Neutrophil (primary cell): ENCODE measurements around the gene TAB2.

Source experiments
- H3K27ac ChIP-seq: fragments of 200-600 bp; sonication (generic); 2 replicates; pipeline ENCODE4 v1.5.1; 2016; ENCODE audit warnings: mild to moderate bottlenecking, moderate library complexity
- H3K27me3 ChIP-seq: fragments of 200-600 bp; sonication (generic); 2 replicates; pipeline ENCODE4 v1.6.0; 2016; ENCODE audit warnings: mild to moderate bottlenecking
- H3K36me3 ChIP-seq: fragments of 200-600 bp; sonication (generic); 2 replicates; pipeline ENCODE4 v1.5.1; 2017
- H3K4me1 ChIP-seq, 2 experiments: fragments of 200-600 bp in 1 of 2; sonication (generic) in 1 of 2; 1 replicate in 1 of 2; 2 replicates in 1 of 2; pipeline versions ENCODE4 v1.5.1 to v1.6.1; 2013 to 2016; ENCODE audit warnings: low read depth in 1 of 2, low read length in 1 of 2, mild to moderate bottlenecking in 1 of 2, moderate library complexity in 1 of 2; ENCODE audit not compliant: control insufficient read depth in 1 of 2, insufficient read depth in 1 of 2
- H3K4me3 ChIP-seq, 2 experiments: fragments of 200-600 bp in 1 of 2; sonication (generic) in 1 of 2; 1 replicate in 1 of 2; 2 replicates in 1 of 2; pipeline ENCODE4 v1.5.1; 2013 to 2016; ENCODE audit warnings: low read depth in 1 of 2, low read length in 1 of 2, mild to moderate bottlenecking in 1 of 2, moderate library complexity in 1 of 2
- H3K9me3 ChIP-seq: fragments of 200-600 bp; sonication (generic); 2 replicates; pipeline ENCODE4 v1.5.1; 2016
- TF ChIP-seq, protein P1 (sequence below): fragments of 200-600 bp; sonication (generic); IDR thresholded peaks from 2 replicates; pipeline ENCODE4 v1.5.1; 2016; ENCODE audit warnings: antibody characterized with exemption

Gene TAB2

GRCh38 chr6:149357726-149358538 is 40.4 kb downstream of the TAB2 start:
- Histone ChIP-seq H3K4me1 (peaks cover 27 to 32% of the 10 kb centered on the region in 2 experiments), H3K9me3 (no peaks in the 10 kb centered on the region), H3K27ac (peak overlapping the region; percentile 2), H3K36me3 (no peaks in the 10 kb centered on the region), H3K27me3 (no peaks in the 10 kb centered on the region), H3K4me3 (no peak overlapping the region)
- TF ChIP-seq, protein P1, sequence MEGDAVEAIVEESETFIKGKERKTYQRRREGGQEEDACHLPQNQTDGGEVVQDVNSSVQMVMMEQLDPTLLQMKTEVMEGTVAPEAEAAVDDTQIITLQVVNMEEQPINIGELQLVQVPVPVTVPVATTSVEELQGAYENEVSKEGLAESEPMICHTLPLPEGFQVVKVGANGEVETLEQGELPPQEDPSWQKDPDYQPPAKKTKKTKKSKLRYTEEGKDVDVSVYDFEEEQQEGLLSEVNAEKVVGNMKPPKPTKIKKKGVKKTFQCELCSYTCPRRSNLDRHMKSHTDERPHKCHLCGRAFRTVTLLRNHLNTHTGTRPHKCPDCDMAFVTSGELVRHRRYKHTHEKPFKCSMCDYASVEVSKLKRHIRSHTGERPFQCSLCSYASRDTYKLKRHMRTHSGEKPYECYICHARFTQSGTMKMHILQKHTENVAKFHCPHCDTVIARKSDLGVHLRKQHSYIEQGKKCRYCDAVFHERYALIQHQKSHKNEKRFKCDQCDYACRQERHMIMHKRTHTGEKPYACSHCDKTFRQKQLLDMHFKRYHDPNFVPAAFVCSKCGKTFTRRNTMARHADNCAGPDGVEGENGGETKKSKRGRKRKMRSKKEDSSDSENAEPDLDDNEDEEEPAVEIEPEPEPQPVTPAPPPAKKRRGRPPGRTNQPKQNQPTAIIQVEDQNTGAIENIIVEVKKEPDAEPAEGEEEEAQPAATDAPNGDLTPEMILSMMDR = no peak

GRCh38 chr6:149359440-149359839 is 41.9 kb downstream of the TAB2 start:
- Histone ChIP-seq H3K9me3 (no peaks in the 10 kb centered on the region), H3K4me1 (peaks cover 27 to 32% of the 10 kb centered on the region in 2 experiments), H3K27me3 (no peaks in the 10 kb centered on the region), H3K36me3 (no peaks in the 10 kb centered on the region), H3K27ac (peak overlapping the region; percentile 71), H3K4me3 (no peak overlapping the region)
- TF ChIP-seq, protein P1 = no peak

DNA sequence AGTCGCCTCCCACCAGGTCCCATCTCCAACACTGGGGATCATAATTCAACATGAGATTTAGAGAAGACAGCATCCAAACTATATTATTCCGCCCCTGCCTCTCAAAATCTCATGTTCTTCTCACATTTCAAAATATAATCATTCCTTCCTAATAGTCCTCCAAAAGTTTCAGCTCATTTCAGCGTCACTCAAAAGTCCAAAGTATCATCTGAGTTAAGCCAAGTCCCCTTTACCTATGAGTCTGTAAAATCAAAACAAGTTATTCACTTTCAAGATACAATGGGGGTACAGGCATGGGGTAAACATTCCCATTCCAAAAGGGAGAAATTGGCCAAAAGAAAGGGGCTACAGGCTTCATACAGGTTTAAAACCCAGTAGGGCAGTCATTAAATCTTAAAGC is 43.0 kb downstream of the TAB2 start:
- TF ChIP-seq, protein P1 = no peak

DNA sequence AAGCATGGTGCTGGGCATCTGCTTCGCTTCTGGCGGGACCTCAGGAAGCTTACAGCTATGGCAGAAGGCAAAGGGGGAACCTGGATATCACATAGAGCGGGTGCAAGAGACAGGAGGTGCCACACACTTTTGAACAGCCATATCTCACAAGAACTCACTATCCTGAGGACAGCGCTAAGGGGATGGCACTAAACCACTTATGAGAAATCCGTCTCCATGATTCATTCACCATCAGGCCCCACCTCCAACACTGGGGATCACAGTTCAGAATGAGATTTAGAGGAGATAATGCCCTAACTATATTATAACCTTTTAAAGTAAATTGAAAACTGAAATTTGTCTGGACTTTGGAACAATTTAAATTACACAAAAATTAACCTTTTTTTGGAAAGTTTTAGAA is 44.8 kb downstream of the TAB2 start:
- peak overlapping the region; percentile 71 for H3K27ac ChIP-seq
- no peaks in the 10 kb centered on the region for H3K27me3 ChIP-seq
- H3K9me3 ChIP-seq = no peaks in the 10 kb centered on the region
- no peaks in the 10 kb centered on the region for H3K36me3 ChIP-seq
- H3K4me3 ChIP-seq = no peak overlapping the region
- TF ChIP-seq, protein P1 = no peak
- H3K4me1 ChIP-seq = peaks cover 27 to 32% of the 10 kb centered on the region in 2 experiments

More for the DNA sequence above, 43.0 kb downstream of the TAB2 start:
- Histone ChIP-seq H3K27ac (peak overlapping the region; percentile 71), H3K9me3 (no peaks in the 10 kb centered on the region), H3K4me1 (peaks cover 27 to 32% of the 10 kb centered on the region in 2 experiments), H3K36me3 (no peaks in the 10 kb centered on the region), H3K27me3 (no peaks in the 10 kb centered on the region), H3K4me3 (no peak overlapping the region)

DNA sequence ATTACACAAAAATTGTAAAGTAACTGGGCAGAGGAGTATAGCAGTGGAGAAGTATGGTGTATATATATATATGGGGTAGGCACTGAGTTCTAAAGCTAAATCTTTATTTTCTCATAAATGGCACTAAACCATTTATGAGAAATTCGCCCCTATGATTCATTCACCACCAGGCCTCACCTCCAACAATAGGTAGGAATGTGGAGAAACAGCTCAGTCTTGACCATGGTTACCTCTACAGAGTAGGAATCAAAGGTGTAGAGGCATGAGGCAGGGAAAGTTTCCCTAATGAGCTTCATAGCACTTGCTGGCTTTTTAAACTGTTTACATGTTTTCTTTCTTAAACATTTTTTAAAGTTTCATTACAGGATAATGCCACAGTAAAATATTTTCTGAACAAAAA is 45.6 kb downstream of the TAB2 start:
- TF ChIP-seq, protein P1 = no peak
- Histone ChIP-seq H3K4me1 (peaks cover 25 to 27% of the 10 kb centered on the region in 2 experiments), H3K27me3 (no peaks in the 10 kb centered on the region), H3K9me3 (no peaks in the 10 kb centered on the region), H3K4me3 (no peak overlapping the region), H3K36me3 (no peaks in the 10 kb centered on the region), H3K27ac (no peak overlapping the region)
